Middle frontal gyrus (tissue), 1 donor: Measurements from ENCODE around the gene TANGO2.
A peak's percentile ranks its signal among the peaks of the same experiment; 100 is the strongest.

Source experiments
- DNase-seq: peaks from one replicate; pipeline ENCODE4 v3.0.0-alpha.2; 2015; ENCODE audit warnings: low spot score; ENCODE audit errors: extremely low spot score

TANGO2 gene

DNA sequence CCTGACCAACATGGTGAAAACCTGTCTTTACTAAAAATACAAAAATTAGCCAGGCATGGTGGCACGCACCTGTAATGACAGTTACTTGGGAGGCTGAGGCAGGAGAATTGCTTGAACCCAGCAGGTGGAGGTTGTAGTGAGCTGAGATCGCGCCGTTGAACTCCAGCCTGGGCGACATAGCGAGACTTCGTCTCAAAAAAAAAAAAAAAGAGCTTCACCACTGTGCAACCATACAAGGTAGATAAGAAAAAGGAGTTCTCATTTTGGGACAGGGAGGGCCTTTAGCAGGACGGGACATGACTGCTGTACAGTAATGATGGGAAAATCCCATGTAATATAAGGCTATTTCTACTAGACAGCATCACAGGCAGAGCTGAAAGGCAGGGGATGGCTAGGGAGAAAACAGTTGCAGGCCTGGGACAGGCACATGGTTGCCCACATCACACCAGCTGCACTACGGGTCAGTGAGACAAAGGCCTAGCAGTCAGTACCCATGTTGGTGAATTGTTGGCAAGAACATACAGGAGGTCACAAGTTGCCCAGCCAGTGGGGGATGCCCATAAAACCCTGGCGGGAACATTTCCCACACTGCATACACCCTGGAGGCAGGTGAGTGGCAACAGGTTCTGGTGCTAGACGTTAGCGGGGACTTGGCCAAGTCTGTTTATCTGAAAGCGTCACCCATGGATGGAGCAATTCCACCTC, 5.4 kb downstream of the TANGO2 start:
- no peak for DNase-seq

DNA sequence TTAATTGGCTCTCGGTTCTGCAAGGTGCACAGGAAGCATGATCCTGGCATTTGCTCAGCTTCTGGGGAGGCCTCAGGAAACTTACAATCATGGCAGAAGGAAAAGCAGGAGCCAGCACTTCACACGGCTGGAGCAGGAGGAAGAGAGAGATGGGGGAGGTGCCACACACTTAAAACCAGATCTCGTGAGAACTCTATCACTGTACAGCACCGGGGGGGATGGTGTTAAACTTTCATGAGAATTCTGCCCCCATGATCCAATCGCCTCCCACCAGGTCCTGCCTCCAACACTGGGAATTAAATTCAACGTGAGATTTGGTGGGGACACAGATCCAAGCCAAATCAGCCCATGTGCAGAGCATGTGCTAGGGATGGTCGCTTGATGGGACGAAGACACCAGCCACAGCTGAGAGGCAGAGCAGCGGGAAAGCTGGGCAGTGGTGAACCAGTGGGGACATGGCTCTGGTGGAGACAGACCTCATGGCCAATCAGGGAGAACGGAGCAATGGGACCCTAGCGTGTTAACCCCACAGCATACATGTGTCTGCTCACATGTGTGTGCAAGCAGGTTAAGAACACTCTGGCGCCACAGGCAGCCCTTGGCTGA, 6.2 kb downstream of the TANGO2 start:
- no peak for DNase-seq

DNA sequence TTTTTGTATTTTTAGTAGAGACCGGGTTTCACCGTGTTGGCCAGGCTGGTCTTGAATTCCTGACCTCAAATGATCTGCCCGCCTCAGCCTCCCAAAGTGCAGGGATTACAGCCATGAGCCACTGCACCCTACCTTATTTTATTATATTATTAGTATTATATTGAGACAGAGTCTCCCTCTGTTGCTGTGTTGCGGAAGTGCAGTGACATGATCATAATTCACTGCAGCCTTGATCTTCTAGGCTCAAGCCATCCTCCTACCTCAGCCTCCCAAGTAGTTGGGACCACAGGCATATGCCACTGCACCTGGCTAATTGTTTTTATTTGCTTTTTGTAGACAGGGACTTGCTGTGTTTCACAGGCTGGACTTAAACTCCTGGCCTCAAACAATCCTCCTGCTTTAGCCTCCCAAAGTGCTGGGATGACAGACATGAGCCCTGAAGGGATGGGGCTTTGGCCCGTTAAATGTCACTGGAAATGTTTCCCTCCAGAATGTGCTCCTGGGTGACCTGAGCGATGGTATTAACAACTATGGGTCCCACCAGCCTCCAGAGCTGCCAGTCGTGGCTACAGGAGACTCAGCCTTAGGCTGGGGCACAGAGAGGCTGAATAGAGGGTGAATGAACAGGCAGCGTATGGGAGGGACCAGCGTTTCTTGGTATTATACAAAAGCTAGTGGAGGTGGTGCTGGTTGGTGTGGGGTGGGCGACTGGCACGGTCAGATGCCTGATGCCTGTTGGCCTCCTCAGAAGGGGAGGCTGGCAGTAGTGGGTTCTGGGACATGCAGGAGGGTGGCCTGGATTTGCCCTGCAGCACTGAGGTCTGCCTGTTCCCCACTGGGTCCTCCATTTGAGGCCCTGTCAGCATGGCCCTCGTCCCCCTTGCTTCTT, 7.3 kb downstream of the TANGO2 start:
- DNase-seq = no peak

DNA sequence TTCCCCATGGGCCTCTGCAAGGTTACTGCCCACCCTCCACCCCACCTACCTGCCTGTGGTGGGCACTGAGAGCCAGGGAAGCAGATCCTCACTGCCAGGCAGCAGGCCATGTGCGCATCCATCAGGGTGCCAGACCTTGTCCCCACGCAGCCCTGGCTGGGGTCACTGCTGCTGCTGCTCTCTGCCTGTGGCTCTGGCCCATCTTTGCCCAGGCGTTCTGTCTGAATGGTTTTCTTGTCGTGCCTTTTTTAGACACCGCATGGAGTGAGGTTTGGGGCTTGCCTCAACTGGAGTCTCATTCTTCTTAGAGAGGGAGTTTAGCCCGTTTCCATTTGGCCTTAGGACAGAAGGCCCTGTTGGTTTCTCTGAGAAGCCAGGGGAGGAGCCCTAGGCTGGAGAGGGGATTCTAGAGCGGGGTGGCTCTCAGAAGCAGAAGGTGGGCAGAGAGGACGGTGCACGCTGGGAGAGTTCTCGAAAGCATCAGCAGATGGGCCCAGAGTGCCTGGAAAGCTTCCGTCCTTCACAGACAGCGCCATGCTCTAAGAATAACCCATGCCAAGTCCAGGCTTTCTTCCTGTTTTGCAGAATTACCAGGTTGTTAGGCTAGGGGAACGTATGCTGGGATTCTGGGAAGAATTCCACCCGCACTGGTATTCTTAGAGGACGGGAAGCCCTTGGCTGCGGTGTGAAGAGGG, 8.1 kb downstream of the TANGO2 start:
- DNase-seq = peak; percentile 58

DNA sequence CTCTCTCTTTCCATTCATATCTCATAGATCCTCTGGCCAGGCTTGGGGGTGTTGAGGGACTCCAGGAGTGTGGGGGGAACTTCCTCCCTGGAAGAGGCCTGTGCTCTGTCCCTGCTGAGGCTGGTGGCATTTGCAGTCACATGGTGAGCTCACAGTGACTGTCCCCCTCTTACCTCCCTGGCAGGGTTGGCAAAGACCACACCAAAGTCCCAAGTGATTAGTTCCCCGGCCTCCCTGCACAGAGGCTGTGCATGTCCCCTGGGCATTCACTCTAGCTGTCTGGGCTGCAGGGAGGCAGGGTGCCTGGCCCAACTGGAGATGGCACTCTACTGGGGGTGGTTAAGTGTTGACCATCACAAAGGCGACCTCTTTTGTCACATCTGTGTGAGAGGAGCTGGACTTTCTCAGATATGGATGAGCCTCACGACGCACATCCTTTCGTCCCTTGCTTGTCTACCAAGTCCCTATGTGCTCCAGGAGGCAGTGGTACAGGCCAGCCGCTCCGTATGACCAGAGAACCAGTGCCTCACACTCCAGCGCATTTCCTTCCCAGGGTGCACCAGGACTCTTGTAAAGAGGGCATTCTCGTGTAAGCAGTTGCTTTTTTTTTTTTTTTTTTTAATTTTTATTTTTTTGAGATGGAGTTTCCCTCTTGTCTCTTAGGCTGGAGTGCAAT, 8.8 kb downstream of the TANGO2 start:
- DNase-seq = no peak

DNA sequence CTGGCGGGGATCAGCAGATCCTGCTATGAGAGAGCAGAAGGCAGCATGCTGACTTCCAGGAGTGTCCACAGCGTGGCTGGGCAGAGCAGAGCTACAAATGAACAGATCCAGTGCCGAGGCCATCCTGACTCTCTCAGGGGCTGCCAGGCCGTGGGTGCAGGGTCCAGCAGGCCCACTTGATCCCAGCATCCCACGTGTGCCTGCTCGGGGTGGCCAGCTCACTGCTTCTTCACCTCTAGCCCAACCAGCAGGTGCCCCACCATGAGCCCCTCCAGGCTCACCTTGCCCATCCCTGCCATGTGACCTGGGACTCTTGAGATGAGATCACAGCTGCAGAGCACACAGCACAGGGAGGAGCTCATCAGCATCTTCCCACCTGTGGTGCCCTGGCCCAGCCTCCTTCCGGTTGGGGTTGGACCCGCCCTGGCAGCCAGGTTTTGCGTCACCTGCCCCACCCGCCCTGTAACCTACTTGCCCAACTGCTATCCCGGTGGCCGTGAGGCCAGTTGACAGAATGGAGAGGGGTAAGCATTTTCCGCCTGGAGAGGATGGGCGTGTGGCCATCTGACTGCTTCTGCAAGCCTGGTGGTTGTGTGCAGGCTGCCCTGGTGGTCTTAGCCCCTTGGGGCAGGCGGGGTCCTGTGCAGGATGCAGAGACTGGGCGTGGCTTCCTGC, 11.0 kb downstream of the TANGO2 start:
- DNase-seq = no peak

DNA sequence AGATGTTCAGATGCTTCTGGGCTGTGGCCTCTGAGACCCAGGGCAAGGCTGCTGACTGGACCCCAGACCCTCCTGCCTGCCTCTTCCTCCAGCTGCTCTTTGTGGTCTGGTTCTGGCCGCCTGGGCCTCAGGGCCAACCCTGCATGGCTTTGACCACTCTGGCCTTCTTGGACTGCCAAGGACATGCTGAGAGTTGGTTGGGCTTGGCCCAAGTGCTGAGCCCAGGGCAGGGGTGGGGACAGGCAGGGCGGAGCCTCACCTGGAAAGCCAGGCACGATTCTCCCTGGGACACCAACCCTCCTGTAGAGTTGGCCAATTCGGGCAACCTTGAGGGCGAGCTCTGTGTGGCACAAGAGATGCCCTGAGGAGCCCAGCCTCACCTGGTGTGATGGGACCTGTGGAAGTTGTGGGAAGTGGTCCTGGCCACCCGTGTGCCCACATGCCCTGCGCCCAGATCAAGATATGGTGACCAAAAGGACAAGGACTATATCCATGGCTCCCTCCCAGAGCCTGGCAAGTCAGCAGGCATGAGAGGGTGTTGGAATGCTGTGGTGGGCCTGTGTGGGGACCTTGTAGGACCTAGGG, 11.6 kb downstream of the TANGO2 start:
- no peak for DNase-seq

DNA sequence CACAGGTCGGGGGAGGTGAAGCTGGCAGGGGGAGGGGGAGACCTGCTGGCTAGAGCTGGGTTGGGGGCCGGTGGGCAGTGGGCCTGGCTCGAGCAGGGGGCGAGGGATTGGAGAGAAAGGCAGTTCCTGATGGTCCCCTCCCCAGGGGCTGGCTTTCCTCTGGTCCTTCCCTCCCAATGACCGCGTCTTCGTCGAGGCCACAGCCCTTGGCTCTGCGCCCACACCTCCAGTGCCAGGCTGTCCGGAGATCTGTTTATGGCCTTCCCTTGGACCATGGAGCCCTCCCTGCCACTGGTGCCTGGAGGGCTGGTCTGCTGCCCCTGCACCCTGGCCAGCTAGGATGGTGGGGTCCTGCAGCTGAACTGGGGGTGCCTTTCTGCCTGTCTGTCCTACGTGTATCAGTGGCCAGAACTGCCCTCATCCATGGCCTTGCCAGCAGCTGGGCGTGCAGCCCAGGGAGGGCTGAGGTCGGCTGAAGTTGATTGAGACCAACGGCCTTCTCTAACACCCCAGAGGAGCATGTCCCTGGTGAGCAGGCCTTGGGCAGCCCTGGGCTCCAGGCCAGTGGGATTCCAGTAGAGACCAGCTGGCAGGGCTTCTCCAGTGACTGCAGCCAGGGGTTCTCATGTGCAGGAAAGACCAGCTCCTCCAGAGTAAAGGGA, 12.3 kb downstream of the TANGO2 start:
- DNase-seq = no peak

DNA sequence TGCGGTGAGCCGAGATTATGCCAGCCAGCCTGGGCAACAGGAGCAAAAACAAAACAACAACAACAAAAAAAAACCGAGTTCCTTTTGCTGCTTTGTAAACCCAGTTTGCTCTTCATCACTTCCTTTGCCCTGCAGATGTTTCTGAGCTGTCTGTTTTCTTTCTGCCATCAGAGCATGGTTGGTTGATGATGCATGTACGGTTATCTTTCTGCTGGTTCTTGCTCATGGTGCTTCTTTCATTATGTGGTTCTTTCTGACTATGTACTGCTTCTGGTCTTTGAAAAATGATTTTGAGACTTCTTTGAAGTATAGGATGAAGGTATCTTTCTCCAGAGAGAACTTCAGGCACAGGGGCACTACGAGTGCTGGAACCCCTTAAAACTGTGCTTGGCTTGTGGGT, 13.2 kb downstream of the TANGO2 start:
- no peak for DNase-seq

DNA sequence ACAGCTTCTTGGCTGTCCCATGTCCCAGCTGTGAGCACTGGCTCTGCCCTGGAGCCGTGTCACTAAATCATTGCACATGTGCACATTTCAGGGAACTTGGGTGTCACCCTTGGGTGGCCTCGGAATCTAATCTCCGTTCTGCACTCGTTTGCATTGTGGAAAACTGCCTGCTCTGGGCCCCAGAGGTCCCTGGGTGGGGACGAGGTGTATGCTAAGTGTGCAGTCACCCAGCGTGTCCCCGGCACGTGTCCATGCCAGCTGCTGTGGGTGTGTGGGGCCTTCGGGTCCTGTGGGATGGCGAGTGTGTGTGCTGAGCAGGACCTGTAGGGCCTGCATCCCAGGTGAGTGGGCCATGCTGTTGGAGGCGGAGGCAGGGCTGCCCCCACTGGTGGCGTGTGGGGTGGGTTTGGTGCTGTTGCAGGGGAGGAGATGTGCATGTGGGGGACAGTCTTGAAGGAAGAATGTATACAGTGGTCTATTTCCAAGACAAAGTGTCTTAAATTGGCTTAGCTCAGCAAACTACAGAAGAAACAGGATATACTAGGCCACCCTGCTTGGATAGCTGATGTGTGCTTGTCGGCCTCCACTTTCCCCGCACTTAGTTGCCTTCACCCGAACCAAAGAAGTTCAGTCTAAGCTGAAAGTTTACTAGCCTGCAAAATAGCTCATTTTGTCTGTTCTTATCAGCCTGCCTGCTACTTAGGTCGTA, 14.6 kb downstream of the TANGO2 start:
- no peak for DNase-seq

DNA sequence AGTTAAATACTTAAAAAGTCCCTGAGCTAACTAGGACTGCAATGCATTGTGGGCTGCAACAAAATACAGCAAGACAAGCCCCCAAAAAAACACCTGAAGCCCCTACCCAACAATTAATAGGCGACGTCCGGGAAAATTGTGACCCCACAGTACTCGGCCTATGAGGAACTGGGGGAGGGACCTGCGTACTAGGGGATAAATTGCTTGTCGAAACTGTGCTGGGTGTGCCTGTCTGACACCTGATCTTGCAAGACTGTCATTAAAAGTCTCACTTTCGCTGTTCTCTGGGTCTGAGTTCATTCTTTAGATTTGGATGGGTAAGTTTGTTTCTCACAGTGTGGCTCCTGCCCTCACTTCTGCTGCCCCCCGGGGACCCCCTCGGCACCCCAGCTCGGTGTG, 15.2 kb downstream of the TANGO2 start:
- no peak for DNase-seq

DNA sequence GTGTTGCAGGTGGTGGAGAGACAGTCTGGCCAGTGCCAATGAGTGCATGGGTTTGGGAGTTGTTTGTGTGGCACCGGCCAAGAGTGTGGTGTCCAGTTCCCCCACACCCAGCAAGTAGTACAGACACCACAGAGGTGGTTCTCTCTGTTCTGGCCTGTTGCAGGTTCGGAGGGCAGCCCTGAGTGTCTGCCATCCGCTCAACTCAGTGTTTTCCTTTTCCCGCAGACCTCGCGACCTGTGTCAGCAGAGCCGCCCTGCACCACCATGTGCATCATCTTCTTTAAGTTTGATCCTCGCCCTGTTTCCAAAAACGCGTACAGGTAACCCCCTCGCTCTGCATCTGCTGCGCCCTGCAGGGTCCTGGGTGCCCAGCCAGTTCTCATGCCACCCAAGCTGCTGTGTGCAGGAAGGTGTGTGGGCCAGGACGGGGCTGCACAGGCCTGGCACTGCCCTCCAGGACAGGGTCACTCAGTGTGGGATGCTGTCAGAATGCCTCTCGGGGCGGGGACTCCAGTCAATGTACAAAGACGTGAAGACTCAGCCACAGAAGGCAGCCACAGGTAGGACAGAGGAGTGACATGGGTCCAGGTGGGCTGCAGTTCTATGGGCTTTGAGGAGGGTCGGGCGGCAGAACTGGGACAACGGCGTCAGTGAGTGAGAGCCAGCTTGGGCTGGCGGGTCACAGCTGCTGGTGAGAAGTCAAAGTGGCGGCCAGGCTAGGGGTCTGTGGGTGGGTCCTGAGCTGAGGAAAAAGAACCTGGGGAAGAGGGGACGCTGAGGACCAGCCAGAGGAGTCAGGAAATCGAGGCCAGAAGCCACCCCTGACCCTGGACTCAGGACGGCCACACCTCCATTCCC, 15.9 kb downstream of the TANGO2 start:
- DNase-seq = no peak

DNA sequence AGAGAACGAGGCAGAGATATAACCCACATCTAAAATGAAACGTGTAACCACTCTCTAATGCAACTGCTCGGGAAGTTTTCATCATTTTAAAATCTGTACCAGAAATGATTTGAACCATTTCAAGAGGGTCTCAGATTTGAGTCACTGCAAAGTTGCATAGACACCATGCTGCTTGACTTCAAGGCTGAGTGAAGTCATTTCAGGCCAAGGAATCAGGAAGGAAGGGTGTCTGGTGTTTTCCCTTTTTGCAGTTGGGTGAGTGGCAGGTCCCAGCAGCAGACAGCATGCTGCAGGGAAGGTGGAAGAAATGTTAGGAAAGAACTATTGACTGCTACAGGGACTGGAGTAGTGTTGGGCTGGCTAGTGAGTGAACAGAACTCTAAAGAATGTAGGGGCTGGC, 16.5 kb downstream of the TANGO2 start:
- DNase-seq = no peak

DNA sequence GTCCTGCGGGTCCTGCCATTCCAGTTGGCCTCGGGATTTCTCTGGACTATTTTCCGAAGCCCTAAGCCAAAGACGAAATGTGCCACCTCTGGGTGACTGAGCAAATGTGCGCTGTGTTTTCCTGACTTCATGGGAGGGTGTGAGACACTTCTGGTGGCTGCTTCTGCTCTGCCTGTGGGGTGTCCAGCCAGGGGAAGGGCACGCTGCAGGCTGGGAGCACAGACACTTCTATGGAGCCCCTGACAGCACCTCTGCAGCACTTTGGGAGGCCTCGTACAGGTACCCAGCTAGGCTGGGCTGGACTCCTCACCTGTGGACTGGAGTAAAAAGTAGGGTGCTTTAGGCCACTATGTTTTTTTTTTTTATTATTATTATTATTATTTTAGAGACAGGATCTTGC, 17.7 kb downstream of the TANGO2 start:
- no peak for DNase-seq

DNA sequence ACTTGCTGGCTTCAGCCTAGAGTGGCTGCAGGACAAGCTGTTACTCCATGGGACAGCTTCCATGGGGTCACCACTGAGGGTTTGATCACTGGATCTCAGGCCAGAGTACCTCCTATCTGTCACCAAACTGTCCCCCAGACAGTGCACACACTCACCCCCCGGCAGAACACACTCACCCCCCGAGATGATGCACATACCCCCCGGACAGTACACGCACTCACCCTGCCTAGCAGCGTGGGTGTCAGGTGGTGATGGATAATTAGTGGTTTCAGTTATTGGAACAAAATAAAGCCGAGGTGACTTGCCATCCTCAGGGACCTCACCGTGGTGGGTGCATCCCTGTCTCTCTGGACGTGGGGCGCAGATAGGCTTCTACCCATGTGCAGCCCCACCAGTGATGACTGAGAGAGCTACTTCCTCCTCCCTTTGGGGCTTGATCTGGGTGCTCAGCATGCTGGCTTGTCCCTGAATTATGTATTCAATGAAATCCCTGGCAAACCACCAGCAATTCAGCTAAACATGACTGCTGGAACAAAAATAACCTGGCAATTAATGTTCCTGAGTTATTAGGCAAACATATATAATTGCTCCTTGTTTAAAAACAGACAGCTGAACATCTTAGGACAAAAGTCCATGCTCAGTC, 18.9 kb downstream of the TANGO2 start:
- no peak for DNase-seq

DNA sequence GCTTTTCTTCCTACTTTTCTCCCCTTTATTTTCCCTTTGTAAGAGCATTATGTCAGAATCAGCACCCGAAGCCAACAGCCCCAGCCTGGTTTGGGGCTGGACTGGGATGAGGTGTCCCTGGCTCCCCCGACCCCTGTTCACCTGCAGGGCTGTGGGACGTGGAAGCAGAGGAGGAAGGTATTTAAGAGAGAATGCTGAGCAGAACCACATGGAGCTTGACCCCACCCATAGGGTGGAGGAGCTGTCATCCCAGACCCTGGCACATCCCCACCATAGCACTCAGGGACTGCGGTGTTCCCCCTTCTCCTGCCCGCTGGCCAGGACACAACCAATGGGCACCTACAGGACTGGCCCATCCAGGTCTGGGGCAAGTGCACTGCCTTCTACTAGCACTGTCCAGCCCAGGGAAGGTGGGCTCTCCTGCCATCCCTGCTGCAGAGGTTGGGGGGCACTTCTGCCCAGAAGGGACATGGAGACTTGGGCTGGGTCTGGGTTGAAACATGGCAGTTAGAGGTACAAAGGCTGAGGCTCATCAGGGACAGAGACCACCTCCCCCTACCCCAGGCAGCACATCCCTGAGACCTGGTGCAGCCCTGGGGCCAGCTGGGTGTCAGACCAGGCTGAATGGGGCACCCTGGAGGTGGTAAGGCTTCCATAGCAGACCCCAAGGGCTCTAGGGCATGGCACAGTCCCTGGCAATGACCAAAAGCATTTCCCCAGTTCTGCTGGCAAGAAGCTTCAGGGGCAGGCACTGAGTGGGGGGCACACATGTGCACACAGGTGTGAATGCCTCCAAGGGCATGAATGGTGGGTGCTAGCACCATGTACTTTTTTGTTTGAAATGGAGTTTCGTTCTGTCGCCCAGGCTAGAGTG, 19.7 kb downstream of the TANGO2 start:
- no peak for DNase-seq
